NCI-H146 (cell line): ENCODE results near the gene AKAP6.
"Not testable (repeated sequence)": the region's sequence is repeated elsewhere in the genome, so short reads cannot be mapped to it uniquely, and the experiment has no call there.

Experiments used
- DNase-seq: peaks from one replicate; lab custom pipeline; 2025; lab: John Stamatoyannopoulos, UW

AKAP6 gene

GRCh38 chr14:32761381-32761968 lies 432.4 kb downstream of the AKAP6 start:
- DNase-seq: no peak

GRCh38 chr14:32762886-32763285 lies 433.8 kb downstream of the AKAP6 start:
- DNase-seq: no peak

- DNase-seq: no peak
These were observed 434.6 kb downstream of the AKAP6 start for GRCh38 chr14:32763673-32764072.

GRCh38 chr14:32764131-32764530 lies 435.0 kb downstream of the AKAP6 start:
- no peak for DNase-seq

GRCh38 chr14:32770422-32770821 lies 441.3 kb downstream of the AKAP6 start:
- DNase-seq: no peak

GRCh38 chr14:32774214-32774613 lies 445.1 kb downstream of the AKAP6 start:
- no peak for DNase-seq

- no peak for DNase-seq
These were observed 450.7 kb downstream of the AKAP6 start for GRCh38 chr14:32779840-32780239.

GRCh38 chr14:32784405-32784804 lies 455.3 kb downstream of the AKAP6 start:
- no peak for DNase-seq

GRCh38 chr14:32785585-32785984 lies 456.5 kb downstream of the AKAP6 start:
- no peak for DNase-seq

- no peak for DNase-seq
These were observed 457.8 kb downstream of the AKAP6 start for GRCh38 chr14:32786886-32787285.

GRCh38 chr14:32793033-32793432 lies 463.9 kb downstream of the AKAP6 start:
- not testable (repeated sequence) for DNase-seq

- no peak for DNase-seq
These were observed 471.2 kb downstream of the AKAP6 start for GRCh38 chr14:32800320-32800719.

GRCh38 chr14:32802295-32802694 lies 473.2 kb downstream of the AKAP6 start:
- DNase-seq: no peak

- DNase-seq: no peak
These were observed 476.9 kb downstream of the AKAP6 start for GRCh38 chr14:32805979-32806378.

- no peak for DNase-seq
These were observed 479.5 kb downstream of the AKAP6 start for GRCh38 chr14:32808644-32809043.

GRCh38 chr14:32809255-32809654 lies 480.2 kb downstream of the AKAP6 start:
- peak; percentile 11 for DNase-seq

- no peak for DNase-seq
These were observed 484.3 kb downstream of the AKAP6 start for GRCh38 chr14:32813401-32813800.

GRCh38 chr14:32814721-32815120 lies 485.6 kb downstream of the AKAP6 start:
- DNase-seq: no peak

- DNase-seq: no peak
These were observed 487.5 kb downstream of the AKAP6 start for GRCh38 chr14:32816588-32816987.

- DNase-seq: no peak
These were observed 488.7 kb downstream of the AKAP6 start for GRCh38 chr14:32817780-32818179.

GRCh38 chr14:32818581-32818980 lies 489.5 kb downstream of the AKAP6 start:
- no peak for DNase-seq

- DNase-seq: no peak
These were observed 491.1 kb downstream of the AKAP6 start for GRCh38 chr14:32820181-32820580.

GRCh38 chr14:32820682-32821081 lies 491.6 kb downstream of the AKAP6 start:
- DNase-seq: no peak

GRCh38 chr14:32821964-32822653 lies 493.0 kb downstream of the AKAP6 start:
- no peak for DNase-seq
